ENCODE data around the gene PAX5.

DNA sequence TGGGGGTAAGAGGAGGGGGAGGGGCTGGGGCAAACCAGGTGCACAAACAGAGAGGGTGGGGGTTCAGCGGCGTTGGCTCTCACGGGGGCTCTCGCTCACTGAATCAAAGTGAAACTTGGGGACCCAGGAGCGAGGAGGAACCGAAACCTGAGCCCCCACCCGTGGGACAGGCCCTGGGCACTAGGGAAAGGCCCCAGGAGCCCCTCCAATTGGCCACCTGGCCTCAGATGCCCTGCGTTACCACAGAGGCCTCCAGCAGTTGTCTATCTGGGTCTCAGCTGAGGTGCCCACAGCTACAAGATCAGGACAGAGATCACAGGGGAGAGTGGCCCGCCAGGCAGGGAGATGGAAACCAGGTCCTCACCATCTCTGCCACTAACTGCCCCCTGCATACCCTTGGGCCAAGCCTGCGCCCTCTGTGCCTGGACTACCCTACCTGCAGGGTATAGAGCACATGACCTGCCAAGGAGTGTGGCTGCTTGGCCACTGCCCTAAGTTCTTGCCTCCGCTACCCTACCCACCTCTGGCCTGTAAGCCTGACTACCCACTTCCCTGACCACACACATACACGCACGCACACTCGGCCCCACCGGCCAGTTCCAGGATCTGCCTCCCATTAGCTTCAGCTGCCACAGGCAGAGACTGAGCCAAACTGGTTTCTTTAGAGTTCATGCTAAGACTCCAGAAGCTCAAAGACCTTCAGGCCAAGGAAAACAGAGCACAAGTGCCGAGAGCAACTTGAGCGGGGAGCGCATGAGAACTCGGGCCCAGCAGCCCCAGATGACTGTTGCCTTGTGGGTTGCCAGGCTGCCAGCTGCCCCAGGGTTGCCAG is 39.9 kb downstream of the PAX5 start:
- TF ChIP-seq, protein P1, sequence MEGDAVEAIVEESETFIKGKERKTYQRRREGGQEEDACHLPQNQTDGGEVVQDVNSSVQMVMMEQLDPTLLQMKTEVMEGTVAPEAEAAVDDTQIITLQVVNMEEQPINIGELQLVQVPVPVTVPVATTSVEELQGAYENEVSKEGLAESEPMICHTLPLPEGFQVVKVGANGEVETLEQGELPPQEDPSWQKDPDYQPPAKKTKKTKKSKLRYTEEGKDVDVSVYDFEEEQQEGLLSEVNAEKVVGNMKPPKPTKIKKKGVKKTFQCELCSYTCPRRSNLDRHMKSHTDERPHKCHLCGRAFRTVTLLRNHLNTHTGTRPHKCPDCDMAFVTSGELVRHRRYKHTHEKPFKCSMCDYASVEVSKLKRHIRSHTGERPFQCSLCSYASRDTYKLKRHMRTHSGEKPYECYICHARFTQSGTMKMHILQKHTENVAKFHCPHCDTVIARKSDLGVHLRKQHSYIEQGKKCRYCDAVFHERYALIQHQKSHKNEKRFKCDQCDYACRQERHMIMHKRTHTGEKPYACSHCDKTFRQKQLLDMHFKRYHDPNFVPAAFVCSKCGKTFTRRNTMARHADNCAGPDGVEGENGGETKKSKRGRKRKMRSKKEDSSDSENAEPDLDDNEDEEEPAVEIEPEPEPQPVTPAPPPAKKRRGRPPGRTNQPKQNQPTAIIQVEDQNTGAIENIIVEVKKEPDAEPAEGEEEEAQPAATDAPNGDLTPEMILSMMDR (IDR thresholded peaks at IDR 0.05), result no peak
- TF ChIP-seq POLR2A (IDR thresholded peaks at IDR 0.05), result no peak
